ENCODE measurements around the gene HDAC4.

HDAC4 gene

DNA sequence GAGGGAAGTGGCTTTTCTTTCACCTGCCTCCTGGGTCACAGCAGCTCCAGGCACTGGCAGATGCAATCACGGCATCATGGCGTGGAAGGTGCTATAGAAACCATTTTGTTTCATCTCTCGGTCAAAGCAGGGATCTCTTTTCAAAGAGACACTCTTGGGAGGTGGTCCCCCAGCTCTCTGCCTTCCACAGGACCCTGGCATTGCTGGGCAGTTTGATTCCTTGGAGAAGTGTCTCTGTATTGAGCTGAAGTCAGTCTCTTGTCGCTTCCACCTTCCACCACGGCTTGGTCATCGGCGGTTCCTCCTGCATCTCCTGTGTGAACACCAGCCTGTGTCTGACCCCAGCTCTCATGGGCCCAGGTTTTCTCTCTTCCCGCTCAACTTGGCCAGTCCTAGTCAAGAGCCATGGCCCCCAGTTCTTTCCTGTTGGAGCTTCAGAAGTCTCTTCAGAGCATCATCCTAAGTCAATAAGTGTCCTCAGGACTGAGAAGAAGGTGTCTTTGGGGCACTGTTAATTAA lies 42.3 kb upstream of the HDAC4 start:
- ChIA-PET POLR2A (no interaction called here), CTCF (no interaction called here)
- no peak for TF ChIP-seq ZNF384 (IDR thresholded peaks at IDR 0.05)
- TF ChIP-seq NFRKB (IDR thresholded peaks at IDR 0.05): no peak
- TF ChIP-seq FOXA1 (IDR thresholded peaks at IDR 0.05): no peak
- TF ChIP-seq TARDBP (IDR thresholded peaks at IDR 0.05): no peak
- TF ChIP-seq SUZ12 (IDR thresholded peaks at IDR 0.05): no peak
- no peak for TF ChIP-seq FOXK2 (IDR thresholded peaks at IDR 0.05)

DNA sequence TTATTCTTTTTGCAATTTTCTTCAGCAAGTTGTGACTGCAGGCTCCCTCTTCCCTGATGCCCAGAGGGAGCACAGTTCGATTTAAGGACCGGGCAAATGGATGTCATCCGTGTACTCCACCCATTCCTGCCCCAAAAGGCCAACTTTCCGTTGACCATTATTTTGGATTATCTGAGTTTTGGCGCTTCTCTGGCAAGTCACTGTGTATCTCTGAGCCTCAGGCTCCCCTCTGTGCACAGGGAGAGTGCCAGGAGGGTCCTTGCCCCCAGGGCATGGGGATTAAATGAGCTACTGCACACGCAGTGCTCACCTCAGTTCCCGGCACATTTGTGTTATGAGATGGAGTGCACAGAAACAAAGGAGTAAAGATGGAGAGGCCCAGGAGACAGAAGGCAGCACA lies 41.4 kb upstream of the HDAC4 start:
- TF ChIP-seq SUZ12 (IDR thresholded peaks at IDR 0.05) (no peak), HDGF (IDR thresholded peaks at IDR 0.05; ENCODE audit: borderline replicate concordance) (no peak), FOXK2 (IDR thresholded peaks at IDR 0.05) (no peak), ARNT (IDR thresholded peaks at IDR 0.05) (no peak), NFRKB (IDR thresholded peaks at IDR 0.05) (no peak), CTBP1 (IDR thresholded peaks at IDR 0.05; ENCODE audit: borderline replicate concordance) (no peak), FOXM1 (IDR thresholded peaks at IDR 0.05; ENCODE audit: borderline replicate concordance) (no peak), SP1 (IDR thresholded peaks at IDR 0.05) (no peak), ZNF384 (IDR thresholded peaks at IDR 0.05) (no peak), LEF1 (IDR thresholded peaks at IDR 0.05; ENCODE audit: borderline replicate concordance) (no peak), BHLHE40 (IDR thresholded peaks at IDR 0.05; ENCODE audit: borderline replicate concordance) (no peak), L3MBTL2 (conservative IDR thresholded peaks at IDR 0.05) (no peak), ELF4 (IDR thresholded peaks at IDR 0.05) (no peak), TARDBP (IDR thresholded peaks at IDR 0.05) (no peak), FOXA1 (IDR thresholded peaks at IDR 0.05) (no peak)
- TF ChIP-seq, protein P1, sequence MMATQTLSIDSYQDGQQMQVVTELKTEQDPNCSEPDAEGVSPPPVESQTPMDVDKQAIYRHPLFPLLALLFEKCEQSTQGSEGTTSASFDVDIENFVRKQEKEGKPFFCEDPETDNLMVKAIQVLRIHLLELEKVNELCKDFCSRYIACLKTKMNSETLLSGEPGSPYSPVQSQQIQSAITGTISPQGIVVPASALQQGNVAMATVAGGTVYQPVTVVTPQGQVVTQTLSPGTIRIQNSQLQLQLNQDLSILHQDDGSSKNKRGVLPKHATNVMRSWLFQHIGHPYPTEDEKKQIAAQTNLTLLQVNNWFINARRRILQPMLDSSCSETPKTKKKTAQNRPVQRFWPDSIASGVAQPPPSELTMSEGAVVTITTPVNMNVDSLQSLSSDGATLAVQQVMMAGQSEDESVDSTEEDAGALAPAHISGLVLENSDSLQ (IDR thresholded peaks at IDR 0.05): no peak

More for the DNA sequence above, 42.3 kb upstream of the HDAC4 start:
- no peak for DNase-seq (ENCODE audit: extremely low spot score)

GRCh38 chr2:239441261-239442078 lies 40.6 kb upstream of the HDAC4 start:
- TF ChIP-seq BHLHE40 (IDR thresholded peaks at IDR 0.05; ENCODE audit: borderline replicate concordance): no peak
- ChIA-PET POLR2A (no interaction called here), CTCF (no interaction called here)
- DNase-seq (ENCODE audit: extremely low spot score): no peak

More for the DNA sequence above, 41.4 kb upstream of the HDAC4 start:
- no peak for DNase-seq (ENCODE audit: extremely low spot score)
- CTCF ChIA-PET: no interaction called here
- POLR2A ChIA-PET: no interaction called here

- DNase-seq (ENCODE audit: extremely low spot score): no peak
- POLR2A ChIA-PET: no interaction called here
- TF ChIP-seq HDGF (IDR thresholded peaks at IDR 0.05; ENCODE audit: borderline replicate concordance) (no peak), SP1 (IDR thresholded peaks at IDR 0.05) (no peak), BHLHE40 (IDR thresholded peaks at IDR 0.05; ENCODE audit: borderline replicate concordance) (no peak), L3MBTL2 (conservative IDR thresholded peaks at IDR 0.05) (no peak), ELF4 (IDR thresholded peaks at IDR 0.05) (no peak), FOXA1 (IDR thresholded peaks at IDR 0.05) (no peak), NFRKB (IDR thresholded peaks at IDR 0.05) (no peak), TARDBP (IDR thresholded peaks at IDR 0.05) (no peak), ARNT (IDR thresholded peaks at IDR 0.05) (no peak), LEF1 (IDR thresholded peaks at IDR 0.05; ENCODE audit: borderline replicate concordance) (no peak), FOXM1 (IDR thresholded peaks at IDR 0.05; ENCODE audit: borderline replicate concordance) (no peak), SUZ12 (IDR thresholded peaks at IDR 0.05) (no peak), CTBP1 (IDR thresholded peaks at IDR 0.05; ENCODE audit: borderline replicate concordance) (no peak)
- TF ChIP-seq, protein P1 (IDR thresholded peaks at IDR 0.05): no peak
- CTCF ChIA-PET: no interaction called here
Measured at GRCh38 chr2:239440511-239440959, 39.7 kb upstream of the HDAC4 start.

GRCh38 chr2:239439754-239440315 lies 39.0 kb upstream of the HDAC4 start:
- ChIA-PET CTCF (no interaction called here), POLR2A (no interaction called here)
- no peak for DNase-seq (ENCODE audit: extremely low spot score)
- no peak for TF ChIP-seq SP1 (IDR thresholded peaks at IDR 0.05)
- TF ChIP-seq ZNF384 (IDR thresholded peaks at IDR 0.05): no peak

DNA sequence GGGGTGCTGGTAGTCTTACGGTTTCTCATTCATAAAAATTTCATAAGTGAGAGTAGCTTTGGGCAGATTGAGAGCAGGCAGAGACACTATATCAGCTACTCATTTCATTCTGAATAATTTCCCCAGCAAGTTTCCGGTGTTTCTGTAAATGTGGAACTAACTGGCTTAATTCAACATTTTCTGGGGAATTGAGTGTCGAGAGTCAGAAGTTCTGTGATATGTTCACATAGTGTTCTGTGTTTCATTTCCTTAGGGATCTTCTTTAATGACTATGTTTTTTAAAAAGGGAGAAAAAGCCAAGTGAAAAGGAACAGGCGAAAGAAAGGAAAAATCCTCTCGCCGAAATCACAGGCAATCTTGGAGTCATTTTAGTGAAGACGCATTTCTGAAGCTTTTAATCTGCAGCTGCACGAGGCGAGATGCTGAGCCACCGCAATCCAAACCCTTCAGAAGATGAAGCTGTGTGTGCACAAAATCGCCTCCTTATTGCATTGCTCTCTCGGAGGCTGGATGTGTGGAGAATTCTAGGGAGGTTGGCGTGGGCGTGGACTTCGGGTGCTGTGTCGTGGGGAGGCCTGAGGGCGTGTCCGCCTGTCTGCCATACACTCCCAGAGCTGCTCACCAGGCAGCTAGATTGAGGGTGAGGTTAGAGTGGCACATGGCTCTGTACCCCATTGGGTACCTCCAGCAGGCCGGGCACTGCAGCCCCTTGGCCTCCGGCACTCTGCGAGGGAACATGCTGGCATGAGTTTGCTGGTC lies 38.4 kb upstream of the HDAC4 start:
- POLR2A ChIA-PET: no interaction called here
- DNase-seq (ENCODE audit: extremely low spot score): no peak
- TF ChIP-seq NFRKB (IDR thresholded peaks at IDR 0.05): no peak
- TF ChIP-seq SP1 (IDR thresholded peaks at IDR 0.05): no peak
- TF ChIP-seq FOXA1 (IDR thresholded peaks at IDR 0.05): no peak
- TF ChIP-seq TARDBP (IDR thresholded peaks at IDR 0.05): no peak
- no peak for TF ChIP-seq L3MBTL2 (conservative IDR thresholded peaks at IDR 0.05)
- CTCF ChIA-PET: no interaction called here

DNA sequence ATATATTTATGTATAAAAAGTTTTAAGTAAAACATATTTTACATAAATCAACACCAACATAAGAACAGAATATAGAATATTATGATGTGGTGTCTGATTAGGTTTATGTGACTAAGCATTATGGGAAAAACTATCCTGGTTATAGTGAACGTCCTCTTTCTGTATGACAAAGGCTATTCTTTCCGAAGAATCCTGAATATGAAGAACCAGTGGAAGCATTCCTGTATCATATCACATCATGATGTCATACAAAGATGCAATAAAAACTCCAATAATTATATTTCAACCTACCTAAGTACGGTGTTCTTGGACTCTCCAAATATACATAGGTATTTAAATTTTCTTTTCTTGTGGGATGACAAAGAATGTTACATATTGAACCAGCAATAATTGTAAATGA lies 37.5 kb upstream of the HDAC4 start:
- TF ChIP-seq TARDBP (IDR thresholded peaks at IDR 0.05): no peak
- TF ChIP-seq ARNT (IDR thresholded peaks at IDR 0.05): no peak
- no peak for TF ChIP-seq HDGF (IDR thresholded peaks at IDR 0.05; ENCODE audit: borderline replicate concordance)
- no peak for TF ChIP-seq LEF1 (IDR thresholded peaks at IDR 0.05; ENCODE audit: borderline replicate concordance)
- no peak for TF ChIP-seq L3MBTL2 (conservative IDR thresholded peaks at IDR 0.05)
- TF ChIP-seq CTBP1 (IDR thresholded peaks at IDR 0.05; ENCODE audit: borderline replicate concordance): no peak
- no peak for DNase-seq (ENCODE audit: extremely low spot score)
- POLR2A ChIA-PET: no interaction called here
- CTCF ChIA-PET: no interaction called here

All from HEK293T (cell line).